ENCODE data around the gene CLCN7. TPM values are rescaled to one million over a fixed set of nuclear protein-coding genes. Genes with fewer than 3 reads are reported as not detected.
A peak's percentile ranks its signal among the peaks of the same experiment; 100 is the strongest.
"Not testable (repeated sequence)": the region's sequence is repeated elsewhere in the genome, so short reads cannot be mapped to it uniquely, and the experiment has no call there.

Gene CLCN7
- total RNA-seq, 1 experiment from 2014 or later = 8.9 TPM

- Histone ChIP-seq H3K4me3 (ENCODE audit: low read length) (no peak overlapping the region), H4K20me1 (ENCODE audit: insufficient read depth, low read depth, low read length) (no peaks in the 10 kb centered on the region), H3K9me3 (ENCODE audit: low read length) (no peaks in the 10 kb centered on the region), H3K27me3 (ENCODE audit: low read length) (no peaks in the 10 kb centered on the region), H3K4me1 (ENCODE audit: low read length) (no peaks in the 10 kb centered on the region), H3K9ac (ENCODE audit: low read length) (no peak overlapping the region), H3K79me2 (ENCODE audit: low read length) (no peaks in the 10 kb centered on the region), H3K27ac (ENCODE audit: low read length) (no peak overlapping the region), H3K4me2 (ENCODE audit: low read depth, low read length, poor library complexity, severe bottlenecking) (no peak overlapping the region), H3K36me3 (ENCODE audit: insufficient read depth, low read length) (no peaks in the 10 kb centered on the region), H3K9me2 (replicated peaks; ENCODE audit: insufficient read depth, low read length) (no peaks in the 10 kb centered on the region), H2AFZ (ENCODE audit: low read length) (no peak overlapping the region)
- no peak for DNase-seq
Observed at GRCh38 chr16:1485847-1486496, 11.1 kb upstream of the CLCN7 start.

GRCh38 chr16:1481906-1482835 lies 7.3 kb upstream of the CLCN7 start:
- no peak overlapping the region for H3K4me2 ChIP-seq (ENCODE audit: low read depth, low read length, poor library complexity, severe bottlenecking)
- H3K36me3 ChIP-seq (ENCODE audit: insufficient read depth, low read length) = no peaks in the 10 kb centered on the region
- no peak overlapping the region for H2AFZ ChIP-seq (ENCODE audit: low read length)
- no peak for DNase-seq
- H3K9me2 ChIP-seq (replicated peaks; ENCODE audit: insufficient read depth, low read length) = no peaks in the 10 kb centered on the region
- no peaks in the 10 kb centered on the region for H3K4me1 ChIP-seq (ENCODE audit: low read length)
- H4K20me1 ChIP-seq (ENCODE audit: insufficient read depth, low read depth, low read length) = no peaks in the 10 kb centered on the region
- no peak overlapping the region for H3K27ac ChIP-seq (ENCODE audit: low read length)
- no peaks in the 10 kb centered on the region for H3K27me3 ChIP-seq (ENCODE audit: low read length)
- no peak overlapping the region for H3K4me3 ChIP-seq (ENCODE audit: low read length)
- H3K9me3 ChIP-seq (ENCODE audit: low read length) = no peaks in the 10 kb centered on the region
- no peak overlapping the region for H3K9ac ChIP-seq (ENCODE audit: low read length)
- no peaks in the 10 kb centered on the region for H3K79me2 ChIP-seq (ENCODE audit: low read length)

GRCh38 chr16:1478937-1479336 lies 4.1 kb upstream of the CLCN7 start:
- not testable (repeated sequence) for DNase-seq; H3K36me3 ChIP-seq (ENCODE audit: insufficient read depth, low read length); H4K20me1 ChIP-seq (ENCODE audit: insufficient read depth, low read depth, low read length); H3K4me2 ChIP-seq (ENCODE audit: low read depth, low read length, poor library complexity, severe bottlenecking); H3K27me3 ChIP-seq (ENCODE audit: low read length); H2AFZ ChIP-seq (ENCODE audit: low read length); H3K4me3 ChIP-seq (ENCODE audit: low read length); H3K9me3 ChIP-seq (ENCODE audit: low read length); H3K27ac ChIP-seq (ENCODE audit: low read length); H3K9me2 ChIP-seq (replicated peaks; ENCODE audit: insufficient read depth, low read length); H3K79me2 ChIP-seq (ENCODE audit: low read length); H3K9ac ChIP-seq (ENCODE audit: low read length)
- peaks cover 11% of the 10 kb centered on the region for H3K4me1 ChIP-seq (ENCODE audit: low read length)

GRCh38 chr16:1477033-1477432 lies 2.2 kb upstream of the CLCN7 start:
- Histone ChIP-seq H3K4me3 (ENCODE audit: low read length) (no peak overlapping the region), H3K4me2 (ENCODE audit: low read depth, low read length, poor library complexity, severe bottlenecking) (no peak overlapping the region), H3K4me1 (ENCODE audit: low read length) (peaks cover 12% of the 10 kb centered on the region), H3K27ac (ENCODE audit: low read length) (no peak overlapping the region), H3K9ac (ENCODE audit: low read length) (no peak overlapping the region), H3K9me2 (replicated peaks; ENCODE audit: insufficient read depth, low read length) (no peaks in the 10 kb centered on the region), H3K27me3 (ENCODE audit: low read length) (no peaks in the 10 kb centered on the region), H3K36me3 (ENCODE audit: insufficient read depth, low read length) (no peaks in the 10 kb centered on the region), H4K20me1 (ENCODE audit: insufficient read depth, low read depth, low read length) (no peaks in the 10 kb centered on the region), H2AFZ (ENCODE audit: low read length) (no peak overlapping the region), H3K9me3 (ENCODE audit: low read length) (no peaks in the 10 kb centered on the region), H3K79me2 (ENCODE audit: low read length) (peaks cover 7% of the 10 kb centered on the region)
- DNase-seq = no peak

- no peaks in the 10 kb centered on the region for H3K27me3 ChIP-seq (ENCODE audit: low read length)
- H3K4me3 ChIP-seq (ENCODE audit: low read length) = peak overlapping the region; percentile 70
- peak overlapping the region; percentile 84 for H3K9ac ChIP-seq (ENCODE audit: low read length)
- peaks cover 12% of the 10 kb centered on the region for H3K4me1 ChIP-seq (ENCODE audit: low read length)
- H3K27ac ChIP-seq (ENCODE audit: low read length) = no peak overlapping the region
- H3K4me2 ChIP-seq (ENCODE audit: low read depth, low read length, poor library complexity, severe bottlenecking) = peak overlapping the region; percentile 75
- no peaks in the 10 kb centered on the region for H4K20me1 ChIP-seq (ENCODE audit: insufficient read depth, low read depth, low read length)
- H3K79me2 ChIP-seq (ENCODE audit: low read length) = peaks cover 7% of the 10 kb centered on the region
- no peaks in the 10 kb centered on the region for H3K9me2 ChIP-seq (replicated peaks; ENCODE audit: insufficient read depth, low read length)
- H3K36me3 ChIP-seq (ENCODE audit: insufficient read depth, low read length) = no peaks in the 10 kb centered on the region
- H2AFZ ChIP-seq (ENCODE audit: low read length) = peak overlapping the region; percentile 71; the same call in 1 of the 2 replicates
- DNase-seq = no peak
- H3K9me3 ChIP-seq (ENCODE audit: low read length) = no peaks in the 10 kb centered on the region
Observed at GRCh38 chr16:1475552-1476114, 805 bp upstream of the CLCN7 start.

GRCh38 chr16:1474082-1474795 lies 589 bp downstream of the CLCN7 start:
- Histone ChIP-seq H3K36me3 (ENCODE audit: insufficient read depth, low read length) (no peaks in the 10 kb centered on the region), H2AFZ (ENCODE audit: low read length) (no peak overlapping the region), H3K9ac (ENCODE audit: low read length) (peak overlapping the region; percentile 84), H3K27ac (ENCODE audit: low read length) (no peak overlapping the region), H3K4me1 (ENCODE audit: low read length) (peaks cover 12% of the 10 kb centered on the region), H3K79me2 (ENCODE audit: low read length) (peaks cover 7% of the 10 kb centered on the region), H3K4me3 (ENCODE audit: low read length) (peak overlapping the region; percentile 70), H3K9me3 (ENCODE audit: low read length) (no peaks in the 10 kb centered on the region), H4K20me1 (ENCODE audit: insufficient read depth, low read depth, low read length) (no peaks in the 10 kb centered on the region), H3K27me3 (ENCODE audit: low read length) (no peaks in the 10 kb centered on the region), H3K9me2 (replicated peaks; ENCODE audit: insufficient read depth, low read length) (no peaks in the 10 kb centered on the region), H3K4me2 (ENCODE audit: low read depth, low read length, poor library complexity, severe bottlenecking) (peak overlapping the region; percentile 75)
- no peak for DNase-seq

- Histone ChIP-seq H3K36me3 (ENCODE audit: insufficient read depth, low read length) (no peaks in the 10 kb centered on the region), H3K9me3 (ENCODE audit: low read length) (no peaks in the 10 kb centered on the region), H3K4me3 (ENCODE audit: low read length) (no peak overlapping the region), H2AFZ (ENCODE audit: low read length) (no peak overlapping the region), H4K20me1 (ENCODE audit: insufficient read depth, low read depth, low read length) (no peaks in the 10 kb centered on the region), H3K4me1 (ENCODE audit: low read length) (peaks cover 12% of the 10 kb centered on the region), H3K9ac (ENCODE audit: low read length) (no peak overlapping the region), H3K79me2 (ENCODE audit: low read length) (peaks cover 7% of the 10 kb centered on the region), H3K4me2 (ENCODE audit: low read depth, low read length, poor library complexity, severe bottlenecking) (no peak overlapping the region), H3K27ac (ENCODE audit: low read length) (no peak overlapping the region), H3K9me2 (replicated peaks; ENCODE audit: insufficient read depth, low read length) (no peaks in the 10 kb centered on the region), H3K27me3 (ENCODE audit: low read length) (no peaks in the 10 kb centered on the region)
- no peak for DNase-seq
Observed at GRCh38 chr16:1472974-1473373, 1.9 kb downstream of the CLCN7 start.

Data from Karpas-422 (cell line).